MCF 10A (cell line): ENCODE results near the gene ACTL8. TPM values are rescaled to one million over a fixed set of nuclear protein-coding genes. Genes with fewer than 3 reads are reported as not detected.
"Not testable (repeated sequence)": the region's sequence is repeated elsewhere in the genome, so short reads cannot be mapped to it uniquely, and the experiment has no call there.

Experiments used
- BruUV-seq: library from RNA; stranded (reverse); fragments of 400-500 nt; replicated peaks from 2 replicates; lab custom pipeline; 2021; lab: Mats Ljungman, UMichigan
- CTCF ChIA-PET: fragments of 300-600 bp; sonication (Branson Sonifier 250); formaldehyde crosslinking; extraction: SDS; loops from one replicate; lab custom pipeline; 2021; ENCODE audit warnings: antibody characterized with exemption, inconsistent platforms; lab: Yijun Ruan, JAX
- POLR2A ChIA-PET: fragments of 300-600, 350-650 bp; sonication (Branson Sonifier 250); formaldehyde crosslinking; extraction: SDS; loops from one replicate; lab custom pipeline; 2020; ENCODE audit warnings: antibody characterized with exemption, inconsistent platforms; lab: Yijun Ruan, JAX
- DNase-seq: peaks from one replicate; pipeline ENCODE4 v3.0.0-alpha.2; 2018; ENCODE audit not compliant: unreplicated experiment
- H3K27ac Mint-ChIP-seq: one replicate; pipeline ENCODE4 v1.8.0; 2022; ENCODE audit warnings: mild to moderate bottlenecking, low read depth, mixed read lengths; ENCODE audit not compliant: unreplicated experiment
- H3K27me3 Mint-ChIP-seq: one replicate; pipeline ENCODE4 v1.8.0; 2022; ENCODE audit warnings: mixed read lengths; ENCODE audit not compliant: insufficient read depth, unreplicated experiment
- H3K36me3 Mint-ChIP-seq: one replicate; pipeline ENCODE4 v1.8.0; 2022; ENCODE audit warnings: mild to moderate bottlenecking, moderate library complexity, mixed read lengths; ENCODE audit not compliant: insufficient read depth, unreplicated experiment
- H3K4me1 Mint-ChIP-seq: one replicate; pipeline ENCODE4 v1.8.0; 2022; ENCODE audit warnings: mixed read lengths; ENCODE audit not compliant: insufficient read depth, unreplicated experiment
- H3K4me3 Mint-ChIP-seq: one replicate; pipeline ENCODE4 v1.8.0; 2022; ENCODE audit warnings: mild to moderate bottlenecking, moderate library complexity, mixed read lengths; ENCODE audit not compliant: unreplicated experiment
- H3K9me3 Mint-ChIP-seq: one replicate; pipeline ENCODE4 v1.8.0; 2022; ENCODE audit warnings: mixed read lengths; ENCODE audit not compliant: unreplicated experiment
- CTCF ChIP-seq: fragments of 200-600 bp; IDR thresholded peaks from one replicate; pipeline ENCODE4 v1.8.0; 2022; ENCODE audit warnings: antibody characterized with exemption, mild to moderate bottlenecking; ENCODE audit not compliant: unreplicated experiment
- intact Hi-C: fragments of 100-400 bp; cut with micrococcal nuclease; formaldehyde crosslinking; loops from 2 replicates; pipeline ENCODE4 v1.14.1; 2022
- total RNA-seq: library from RNA; stranded (reverse); gene quantifications from 2 replicates; pipeline ENCODE4 v1.2.3, GENCODE V29; 2022

Gene ACTL8
- total RNA-seq, 1 experiment from 2014 or later = 0.23 TPM

GRCh38 chr1:17743925-17744324, 11.2 kb upstream of the ACTL8 start:
- no peaks in the 10 kb centered on the region for H3K4me1 Mint-ChIP-seq
- no peaks in the 10 kb centered on the region for H3K36me3 Mint-ChIP-seq
- no peak overlapping the region for H3K27ac Mint-ChIP-seq
- H3K27me3 Mint-ChIP-seq = peaks cover 20% of the 10 kb centered on the region
- no peak for DNase-seq
- no peak overlapping the region for H3K4me3 Mint-ChIP-seq
- intact Hi-C loops = no loop called here
- ChIA-PET CTCF (no interaction called here), POLR2A (no interaction called here)
- BruUV-seq = no TSS peak
- H3K9me3 Mint-ChIP-seq = no peaks in the 10 kb centered on the region
- no peak for TF ChIP-seq CTCF

GRCh38 chr1:17744666-17745478, 10.3 kb upstream of the ACTL8 start:
- H3K36me3 Mint-ChIP-seq = no peaks in the 10 kb centered on the region
- no TSS peak for BruUV-seq
- POLR2A ChIA-PET = no interaction called here
- H3K27ac Mint-ChIP-seq = no peak overlapping the region
- H3K4me1 Mint-ChIP-seq = no peaks in the 10 kb centered on the region
- intact Hi-C loops = no loop called here
- H3K9me3 Mint-ChIP-seq = no peaks in the 10 kb centered on the region
- TF ChIP-seq CTCF = no peak
- CTCF ChIA-PET = interaction anchor here (0.9 kb wide), 1 partner anchor 14 kb away, joined by 3 read pairs; no protein-coding TSS in a partner anchor
- peaks cover 16% of the 10 kb centered on the region for H3K27me3 Mint-ChIP-seq
- DNase-seq = no peak
- H3K4me3 Mint-ChIP-seq = no peak overlapping the region

GRCh38 chr1:17745479-17745955, 9.6 kb upstream of the ACTL8 start:
- no peaks in the 10 kb centered on the region for H3K9me3 Mint-ChIP-seq
- DNase-seq = no peak
- no TSS peak for BruUV-seq
- no peak overlapping the region for H3K4me3 Mint-ChIP-seq
- H3K36me3 Mint-ChIP-seq = no peaks in the 10 kb centered on the region
- intact Hi-C loops = no loop called here
- H3K4me1 Mint-ChIP-seq = no peaks in the 10 kb centered on the region
- ChIA-PET CTCF (interaction anchor here (0.5 to 0.9 kb wide), 2 partner anchors 8 to 13 kb away, joined by 3 read pairs; no protein-coding TSS in a partner anchor), POLR2A (no interaction called here)
- H3K27ac Mint-ChIP-seq = no peak overlapping the region
- TF ChIP-seq CTCF = no peak
- peaks cover 10% of the 10 kb centered on the region for H3K27me3 Mint-ChIP-seq

GRCh38 chr1:17746281-17746680, 8.9 kb upstream of the ACTL8 start:
- POLR2A ChIA-PET, H3K36me3 Mint-ChIP-seq, H3K4me3 Mint-ChIP-seq, intact Hi-C loops, H3K27me3 Mint-ChIP-seq, DNase-seq, BruUV-seq, H3K9me3 Mint-ChIP-seq, H3K4me1 Mint-ChIP-seq, H3K27ac Mint-ChIP-seq: not testable (repeated sequence)
- CTCF ChIA-PET = interaction anchor here (0.5 kb wide), 1 partner anchor 8 kb away, joined by 3 read pairs; no protein-coding TSS in a partner anchor
